Thoracic aorta (tissue), 2 donors: ENCODE data around the gene TRMU. TPM values are rescaled to one million over a fixed set of nuclear protein-coding genes. Genes with fewer than 3 reads are reported as not detected.

Source experiments
- ATAC-seq: fragments of 150-250 bp; one replicate; pipeline ENCODE4 v1.8.0; 2017; ENCODE audit warnings: low read depth; ENCODE audit not compliant: insufficient number of reproducible peaks, low FRiP score
- DNase-seq: peaks from one replicate; pipeline ENCODE4 v3.0.0-alpha.2; 2020; ENCODE audit warnings: low spot score
- H3K27ac ChIP-seq, 2 donors: fragments of 200-600 bp; sonication (generic); 1 replicate in 1 of 2; 2 replicates in 1 of 2; pipeline ENCODE4 v1.5.1; 2016; ENCODE audit warnings: mild to moderate bottlenecking in 2 of 2, moderate library complexity in 2 of 2
- H3K27me3 ChIP-seq: fragments of 200-600 bp; sonication (generic); replicated peaks from 2 replicates; pipeline ENCODE4 v1.6.0; 2016; ENCODE audit warnings: mild to moderate bottlenecking; ENCODE audit not compliant: insufficient read depth
- H3K36me3 ChIP-seq: fragments of 200-600 bp; sonication (generic); one replicate; pipeline ENCODE4 v1.5.1; 2016
- H3K4me1 ChIP-seq, 2 donors: fragments of 200-600 bp; sonication (generic); 1 replicate in 1 of 2; 2 replicates in 1 of 2; pipeline versions ENCODE4 v1.5.1 to v1.6.0; 2016; ENCODE audit warnings: low read depth in 2 of 2, mild to moderate bottlenecking in 1 of 2; ENCODE audit not compliant: control insufficient read depth in 1 of 2
- H3K4me3 ChIP-seq: fragments of 200-600 bp; sonication (generic); 2 replicates; pipeline ENCODE4 v1.5.1; 2016; ENCODE audit warnings: mild to moderate bottlenecking
- H3K9me3 ChIP-seq: fragments of 200-600 bp; sonication (generic); 2 replicates; pipeline ENCODE4 v1.5.1; 2016
- CTCF ChIP-seq: fragments of 200-600 bp; sonication (generic); IDR thresholded peaks from one replicate; pipeline ENCODE4 v1.5.1; 2019; ENCODE audit warnings: antibody characterized with exemption
- total RNA-seq, 2 donors: library from RNA; depleted of rRNA; stranded (reverse); fragments of >200 nt; gene quantifications; one replicate each; pipeline versions ENCODE4 v1.1.0 to v1.2.3, GENCODE V29; 2016

TRMU gene
- total RNA-seq, 2 donors from 2014 or later, result 30.2 to 45.4 TPM

DNA sequence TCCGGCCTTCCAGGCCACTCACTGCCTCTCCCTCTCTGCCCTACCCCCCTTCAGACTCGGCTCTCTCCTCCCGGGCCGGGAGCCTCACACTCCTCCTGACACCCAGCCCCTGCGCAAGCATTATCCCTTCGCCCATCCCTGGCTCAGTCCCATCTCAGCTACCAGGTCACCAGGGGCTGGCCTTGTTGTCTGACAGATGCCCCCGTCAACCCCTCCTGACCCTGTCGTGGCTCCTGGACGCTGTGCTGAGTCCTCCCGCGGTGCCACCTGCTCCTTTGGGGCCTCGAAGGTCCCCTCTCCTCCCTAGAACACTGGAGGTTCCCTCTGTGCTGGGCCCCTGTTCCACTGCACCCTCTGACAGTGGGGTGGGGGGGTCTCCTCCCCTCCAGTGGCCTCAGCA, 32.9 kb downstream of the TRMU start:
- no peak for DNase-seq
- Histone ChIP-seq H3K36me3 (no peaks in the 10 kb centered on the region), H3K4me3 (no peak overlapping the region), H3K27ac (no peak overlapping the region), H3K4me1 (no peaks in the 10 kb centered on the region), H3K27me3 (no peaks in the 10 kb centered on the region), H3K9me3 (no peaks in the 10 kb centered on the region)
- TF ChIP-seq CTCF, result no peak
- ATAC-seq, result no peak

GRCh38 chr22:46368871-46369715, 33.6 kb downstream of the TRMU start:
- DNase-seq (no peak), ATAC-seq (no peak)
- Histone ChIP-seq H3K27ac (no peak overlapping the region), H3K9me3 (no peaks in the 10 kb centered on the region), H3K36me3 (no peaks in the 10 kb centered on the region), H3K27me3 (no peaks in the 10 kb centered on the region), H3K4me1 (no peaks in the 10 kb centered on the region), H3K4me3 (no peak overlapping the region)
- no peak for TF ChIP-seq CTCF

- Histone ChIP-seq H3K4me3 (no peak overlapping the region), H3K36me3 (no peaks in the 10 kb centered on the region), H3K4me1 (no peaks in the 10 kb centered on the region), H3K27me3 (no peaks in the 10 kb centered on the region), H3K9me3 (no peaks in the 10 kb centered on the region), H3K27ac (no peak overlapping the region)
- DNase-seq, result no peak
- ATAC-seq, result no peak
- no peak for TF ChIP-seq CTCF
These were observed 34.4 kb downstream of the TRMU start for GRCh38 chr22:46369716-46370583.

DNA sequence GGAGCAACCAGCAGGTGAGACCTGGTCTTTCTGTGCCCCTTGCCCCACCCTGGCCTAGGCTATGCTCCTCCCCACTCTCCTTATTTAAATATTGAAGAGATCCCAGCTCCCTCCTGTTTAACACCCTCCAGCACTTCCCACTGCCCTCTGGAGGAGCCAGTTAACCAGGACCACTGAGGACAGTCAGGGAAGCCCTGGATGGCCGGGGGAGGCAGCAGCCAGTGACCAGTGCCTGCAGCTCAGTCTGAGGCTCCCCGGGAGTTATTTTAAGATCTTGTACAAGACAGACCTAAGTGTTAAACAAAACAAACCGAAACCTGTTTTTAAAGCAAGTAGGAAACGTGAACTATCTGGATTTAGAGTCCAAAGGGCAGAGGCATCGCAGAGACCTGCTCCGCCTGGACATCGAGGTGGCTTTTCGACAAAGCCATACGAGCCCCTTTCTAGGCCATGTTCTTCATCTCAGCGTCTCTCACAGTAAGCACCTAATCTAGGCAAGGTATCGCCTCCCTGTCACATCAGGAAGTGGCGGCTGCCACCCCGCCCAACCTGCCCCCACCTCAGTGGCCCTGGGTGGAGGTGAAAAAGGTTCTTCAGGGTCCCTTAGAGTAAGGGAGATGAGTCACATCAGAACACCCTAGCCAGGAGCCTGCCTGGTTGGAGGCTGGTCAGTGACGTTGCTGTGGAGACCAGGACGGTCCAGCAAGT, 35.2 kb downstream of the TRMU start:
- ATAC-seq (no peak), DNase-seq (no peak)
- Histone ChIP-seq H3K36me3 (no peaks in the 10 kb centered on the region), H3K27ac (no peak overlapping the region), H3K27me3 (no peaks in the 10 kb centered on the region), H3K9me3 (peaks cover 3% of the 10 kb centered on the region), H3K4me1 (no peaks in the 10 kb centered on the region), H3K4me3 (no peak overlapping the region)
- no peak for TF ChIP-seq CTCF
